Measurements from ENCODE around the gene IGF1.

DNA sequence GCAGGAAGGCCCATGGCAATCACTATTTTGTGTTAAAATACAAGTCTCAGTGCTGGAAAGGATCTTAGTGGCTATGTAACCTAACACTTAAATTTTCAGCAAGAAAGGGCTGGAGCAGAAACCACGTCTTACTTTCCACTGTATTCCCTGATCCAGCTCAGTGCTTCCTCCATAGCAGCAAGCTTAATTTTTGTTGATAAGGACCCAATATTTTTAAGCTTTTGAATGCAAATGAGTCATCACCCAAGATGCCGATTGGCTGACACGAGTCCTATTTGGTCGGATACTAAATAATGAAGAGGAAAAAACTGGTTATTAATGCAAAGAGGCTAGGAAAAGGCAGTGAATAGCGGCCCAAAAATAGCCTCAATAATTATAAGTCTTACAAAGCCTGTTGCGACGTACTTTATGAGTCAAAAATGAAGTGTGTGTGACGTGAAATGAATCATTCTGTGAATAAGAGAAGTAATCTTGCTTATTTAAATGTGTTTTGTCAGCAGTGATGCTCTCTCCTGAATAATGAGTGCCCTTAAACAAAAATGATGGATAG is 46.9 kb upstream of the IGF1 start:
- TF ChIP-seq, protein P1, sequence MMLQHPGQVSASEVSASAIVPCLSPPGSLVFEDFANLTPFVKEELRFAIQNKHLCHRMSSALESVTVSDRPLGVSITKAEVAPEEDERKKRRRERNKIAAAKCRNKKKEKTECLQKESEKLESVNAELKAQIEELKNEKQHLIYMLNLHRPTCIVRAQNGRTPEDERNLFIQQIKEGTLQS (IDR thresholded peaks at IDR 0.05): no peak
- no peak for TF ChIP-seq CTCF (IDR thresholded peaks at IDR 0.05 in 2 of 3, conservative IDR thresholded peaks at IDR 0.05 in 1 of 3; ENCODE audit: borderline replicate concordance in 1 of 3, insufficient read depth in 1 of 3, low read depth in 2 of 3, low read length in 2 of 3)
- TF ChIP-seq ZFX (IDR thresholded peaks at IDR 0.05): no peak
- TF ChIP-seq POLR2A (IDR thresholded peaks at IDR 0.05; ENCODE audit: borderline replicate concordance, extremely low read depth, insufficient read depth, insufficient read length): no peak
- TF ChIP-seq POLR2AphosphoS5 (IDR thresholded peaks at IDR 0.05; ENCODE audit: low read depth, low read length): no peak
- TF ChIP-seq MAX (IDR thresholded peaks at IDR 0.05): no peak
- no peak for TF ChIP-seq EZH2 (IDR thresholded peaks at IDR 0.05)
- TF ChIP-seq REST (IDR thresholded peaks at IDR 0.05; ENCODE audit: low read depth): no peak
